GM21390 (cell line): Measurements from ENCODE around the gene GDPD4.

ENCODE experiments used
- ATAC-seq: cut with Tn5 transposase; IDR thresholded peaks from one replicate; pipeline ENCODE4 v1.9.1; 2021; ENCODE audit not compliant: unreplicated experiment

GDPD4 gene

DNA sequence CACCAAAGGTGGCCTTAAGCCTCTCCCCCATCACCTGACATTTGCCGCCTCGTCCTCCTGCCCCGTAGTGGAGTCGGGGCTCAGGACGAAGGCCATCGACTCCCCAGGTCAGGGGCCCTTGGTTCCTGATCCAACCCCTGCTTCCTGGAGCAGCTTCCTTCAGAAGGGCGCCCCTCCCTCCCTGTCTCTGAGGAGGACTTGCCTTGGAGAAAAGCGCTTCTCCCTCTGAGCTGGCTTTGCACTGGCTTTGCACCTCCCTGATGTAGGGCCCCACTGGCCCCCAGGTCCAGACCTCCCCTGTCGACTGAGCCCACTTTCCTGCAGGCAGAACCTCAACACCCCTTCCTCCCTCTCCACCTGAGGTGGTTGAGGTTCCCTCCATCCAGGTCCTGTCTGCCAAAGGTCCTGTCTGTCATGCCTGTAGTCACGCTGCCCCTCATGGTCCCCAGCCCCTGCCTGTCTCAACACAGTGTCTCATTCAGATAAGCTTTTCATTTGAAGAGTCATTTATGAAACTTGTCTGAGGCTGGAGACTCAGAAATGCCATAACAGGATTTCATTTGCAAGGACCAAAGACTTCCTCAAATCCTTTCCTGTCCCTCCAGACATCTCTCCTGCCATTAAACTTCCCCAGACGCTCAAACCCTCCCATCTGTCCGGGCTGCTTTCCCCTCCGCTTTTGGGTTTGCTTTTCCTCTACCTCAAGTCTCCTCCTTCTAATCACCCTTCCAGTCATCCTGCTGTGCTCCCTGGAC, 95.0 kb downstream of the GDPD4 start:
- ATAC-seq = no peak

DNA sequence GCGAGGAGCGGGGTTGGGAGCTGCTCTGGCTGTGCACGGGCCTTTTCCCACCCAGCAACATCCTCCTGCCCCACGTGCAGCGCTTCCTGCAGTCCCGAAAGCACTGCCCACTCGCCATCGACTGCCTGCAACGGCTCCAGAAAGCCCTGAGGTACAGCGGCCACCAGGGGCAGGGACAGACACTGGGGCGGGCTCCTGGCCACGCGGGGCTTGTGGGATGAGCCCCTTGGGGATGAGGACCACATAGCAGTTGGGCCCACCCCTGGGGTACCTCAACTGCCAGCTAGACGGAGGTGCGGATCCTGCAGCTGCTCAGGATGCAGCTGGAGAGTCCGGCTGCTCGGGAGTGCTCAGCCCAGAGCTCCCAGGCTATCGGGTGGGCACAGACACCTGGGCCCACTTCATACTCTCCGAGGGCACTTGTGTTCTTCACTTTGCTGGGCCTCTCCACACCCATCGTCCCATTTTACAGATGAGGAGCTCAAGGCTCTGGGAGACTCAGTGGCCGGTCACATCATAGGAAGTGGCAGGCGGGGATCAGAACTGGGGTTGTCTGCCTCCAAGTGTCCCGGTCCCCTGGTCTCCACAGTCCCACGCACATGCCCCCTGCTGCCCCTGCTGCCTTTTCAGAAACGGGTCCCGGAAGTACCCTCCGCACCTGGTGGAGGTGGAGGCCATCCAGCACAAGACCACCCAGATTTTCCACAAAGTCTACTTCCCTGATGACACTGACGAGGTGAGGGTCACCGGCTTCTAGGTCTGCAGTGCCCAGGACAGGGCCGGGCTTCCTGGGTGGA, 95.8 kb downstream of the GDPD4 start:
- ATAC-seq = no peak

DNA sequence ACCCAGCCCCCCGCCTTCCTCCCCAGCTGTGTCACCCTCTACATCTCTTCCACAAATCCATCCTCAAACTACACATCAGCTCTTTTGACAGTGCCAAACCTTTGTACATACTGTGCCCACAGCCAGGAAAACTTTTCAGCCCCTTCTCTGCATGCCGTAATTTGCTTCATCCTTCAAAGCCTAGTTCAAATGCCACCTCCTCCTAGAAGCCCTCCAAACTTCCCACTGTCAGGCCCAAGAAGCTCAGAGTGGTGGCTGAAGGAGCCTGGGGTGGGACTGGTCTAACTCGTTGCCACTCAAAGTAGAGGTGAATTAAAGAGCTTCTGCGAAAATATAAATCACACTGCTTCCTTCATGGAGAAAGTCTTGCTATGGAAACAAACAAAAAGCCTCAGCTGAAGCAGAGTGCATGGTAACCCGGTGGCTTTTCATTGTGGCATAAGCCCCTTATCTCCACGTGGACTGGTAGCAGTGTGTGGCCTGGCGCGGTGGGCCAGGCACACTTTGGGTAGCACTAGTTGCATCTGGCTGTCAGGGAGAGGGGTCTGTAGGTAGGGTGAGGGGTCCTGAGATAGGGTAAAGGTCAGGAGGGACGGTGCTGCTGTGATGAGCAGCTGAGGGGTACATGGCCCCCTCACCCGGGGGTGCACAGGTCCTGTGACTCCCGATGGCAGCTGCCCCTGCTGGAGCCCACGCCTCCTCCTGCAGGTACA, 96.6 kb downstream of the GDPD4 start:
- ATAC-seq = no peak

DNA sequence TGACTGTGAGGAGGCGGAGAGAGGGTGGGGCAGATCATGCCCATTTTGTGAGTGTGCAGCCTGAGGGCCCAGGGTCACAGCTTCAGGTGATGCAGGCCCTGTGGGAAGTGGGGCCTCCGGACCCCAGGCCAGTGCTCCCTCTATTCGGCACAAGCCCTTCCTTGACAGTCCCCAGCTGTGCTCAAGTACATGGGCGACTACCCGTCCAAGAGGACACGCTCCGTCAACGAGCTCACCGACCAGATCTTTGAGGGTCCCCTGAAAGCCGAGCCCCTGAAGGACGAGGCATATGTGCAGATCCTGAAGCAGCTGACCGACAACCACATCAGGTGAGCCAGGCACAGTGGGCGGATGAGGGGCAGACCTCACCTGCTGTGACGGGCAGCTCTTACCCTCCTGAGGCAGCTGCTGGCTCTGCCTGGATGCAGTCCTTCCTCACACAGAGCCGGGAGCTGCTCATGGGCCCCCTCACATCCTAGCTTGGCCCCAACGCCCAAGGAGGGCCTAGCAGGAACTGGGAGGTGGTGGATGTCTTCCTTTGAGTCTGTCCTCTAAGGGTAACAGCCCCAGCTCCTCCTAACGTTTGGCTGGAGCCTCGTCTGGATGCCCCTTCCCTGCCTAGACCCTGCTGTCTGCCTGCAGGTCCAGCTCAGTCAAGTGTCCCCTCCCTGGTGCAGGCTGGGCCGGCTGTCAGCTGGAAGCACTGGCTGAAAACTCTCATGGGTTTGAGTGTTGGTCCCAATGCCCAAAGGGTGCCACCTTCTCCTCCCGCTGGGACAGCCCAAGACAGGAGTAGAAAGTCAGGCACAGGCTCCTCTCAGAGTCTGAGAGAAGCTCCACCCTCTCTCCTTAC, 97.4 kb downstream of the GDPD4 start:
- ATAC-seq = no peak

DNA sequence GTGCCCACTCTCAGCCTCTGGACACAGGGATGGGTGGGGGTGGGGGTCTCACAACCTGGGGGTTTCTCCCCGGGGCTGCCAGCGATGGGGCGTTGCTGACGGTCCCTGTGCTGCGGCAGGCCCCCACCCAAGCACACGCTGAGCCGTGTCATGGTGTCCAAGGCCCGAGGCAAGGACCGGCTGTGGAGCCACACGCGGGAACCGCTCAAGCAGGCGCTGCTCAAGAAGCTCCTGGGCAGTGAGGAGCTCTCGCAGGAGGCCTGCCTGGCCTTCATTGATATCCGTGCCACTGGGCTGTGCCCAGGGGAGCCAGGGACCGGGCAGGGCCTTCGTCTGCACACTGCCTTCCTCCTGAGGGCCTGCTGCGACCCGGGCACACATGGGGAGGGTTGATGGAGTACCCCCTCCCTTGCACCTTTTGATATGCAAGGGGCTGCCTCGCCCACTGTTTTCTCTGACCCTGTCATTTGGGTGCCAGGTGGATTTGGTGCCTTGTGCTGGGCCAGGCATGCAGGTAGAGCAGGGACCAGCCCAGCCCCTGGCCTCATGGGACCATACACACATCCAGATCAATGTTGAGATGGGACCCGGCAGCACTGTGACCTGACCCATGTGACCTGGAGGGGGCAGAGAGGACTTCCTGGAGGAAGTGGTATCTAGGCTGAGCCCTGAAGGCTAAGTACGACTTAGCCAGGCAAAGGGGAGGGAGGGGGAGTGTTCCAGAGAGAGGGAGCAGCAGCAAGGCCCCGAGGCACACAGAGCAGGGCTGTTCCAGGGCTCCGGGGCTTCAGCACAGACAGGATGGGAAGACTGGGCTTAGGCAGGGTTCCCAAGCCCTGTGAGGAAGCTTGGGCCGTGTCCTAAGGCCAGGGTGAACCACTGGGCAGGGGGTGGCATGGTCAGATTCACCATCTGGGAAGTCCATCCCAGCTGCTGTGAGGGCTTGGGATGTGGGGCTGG, 98.3 kb downstream of the GDPD4 start:
- ATAC-seq = no peak

DNA sequence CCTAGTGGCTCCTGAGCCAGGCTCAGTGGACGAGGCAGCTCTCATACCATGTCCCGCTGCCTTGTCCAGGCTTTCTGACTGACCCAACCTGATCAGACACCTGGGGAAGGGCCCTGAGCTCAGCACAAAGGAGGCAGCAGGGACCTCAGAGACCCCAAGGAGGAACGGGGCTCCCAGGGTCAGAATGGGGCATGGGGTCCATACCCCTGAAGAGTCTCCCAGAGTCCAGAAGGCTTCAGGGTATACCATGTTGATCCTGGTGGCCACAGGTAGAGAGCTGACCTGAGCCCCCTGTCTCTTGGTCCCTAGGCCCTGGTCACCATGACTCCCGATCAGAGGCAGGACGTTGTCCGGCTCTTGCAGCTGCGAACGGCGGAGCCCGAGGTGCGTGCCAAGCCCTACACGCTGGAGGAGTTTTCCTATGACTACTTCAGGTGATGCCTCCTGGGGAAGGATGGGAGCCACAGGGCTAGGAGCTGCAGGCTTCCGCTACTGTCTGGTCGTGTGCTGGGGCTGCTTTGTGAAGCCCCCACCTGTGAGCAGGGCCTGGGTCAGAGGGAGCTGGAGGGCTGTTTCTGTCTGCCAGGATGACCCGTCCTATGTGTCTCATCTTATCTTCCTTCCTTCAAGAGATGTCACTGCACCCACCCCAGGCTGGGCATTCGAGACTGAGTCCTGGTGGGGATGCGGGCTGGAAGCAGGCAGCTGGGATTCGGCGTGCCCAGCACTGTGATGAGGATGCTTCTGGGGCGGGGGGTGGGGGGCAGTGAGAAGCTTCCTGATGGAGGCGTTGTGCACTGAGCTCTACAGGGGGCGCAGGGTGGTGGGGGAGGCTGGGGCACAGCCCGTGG, 99.3 kb downstream of the GDPD4 start:
- ATAC-seq = no peak

DNA sequence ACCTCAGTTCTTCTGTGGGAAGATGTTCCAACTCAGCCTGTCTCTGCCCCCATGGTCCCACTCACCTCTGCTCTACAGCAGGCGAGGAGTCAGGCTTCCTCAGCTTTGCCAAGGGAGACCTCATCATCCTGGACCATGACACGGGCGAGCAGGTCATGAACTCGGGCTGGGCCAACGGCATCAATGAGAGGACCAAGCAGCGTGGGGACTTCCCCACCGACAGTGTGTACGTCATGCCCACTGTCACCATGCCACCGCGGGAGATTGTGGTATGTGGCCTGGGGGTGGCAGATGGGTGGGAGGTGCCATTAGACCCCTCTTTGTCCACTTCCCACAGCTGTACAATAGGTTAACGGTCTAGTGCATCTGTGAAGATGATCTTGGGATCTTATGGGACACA, 100.1 kb downstream of the GDPD4 start:
- no peak for ATAC-seq

DNA sequence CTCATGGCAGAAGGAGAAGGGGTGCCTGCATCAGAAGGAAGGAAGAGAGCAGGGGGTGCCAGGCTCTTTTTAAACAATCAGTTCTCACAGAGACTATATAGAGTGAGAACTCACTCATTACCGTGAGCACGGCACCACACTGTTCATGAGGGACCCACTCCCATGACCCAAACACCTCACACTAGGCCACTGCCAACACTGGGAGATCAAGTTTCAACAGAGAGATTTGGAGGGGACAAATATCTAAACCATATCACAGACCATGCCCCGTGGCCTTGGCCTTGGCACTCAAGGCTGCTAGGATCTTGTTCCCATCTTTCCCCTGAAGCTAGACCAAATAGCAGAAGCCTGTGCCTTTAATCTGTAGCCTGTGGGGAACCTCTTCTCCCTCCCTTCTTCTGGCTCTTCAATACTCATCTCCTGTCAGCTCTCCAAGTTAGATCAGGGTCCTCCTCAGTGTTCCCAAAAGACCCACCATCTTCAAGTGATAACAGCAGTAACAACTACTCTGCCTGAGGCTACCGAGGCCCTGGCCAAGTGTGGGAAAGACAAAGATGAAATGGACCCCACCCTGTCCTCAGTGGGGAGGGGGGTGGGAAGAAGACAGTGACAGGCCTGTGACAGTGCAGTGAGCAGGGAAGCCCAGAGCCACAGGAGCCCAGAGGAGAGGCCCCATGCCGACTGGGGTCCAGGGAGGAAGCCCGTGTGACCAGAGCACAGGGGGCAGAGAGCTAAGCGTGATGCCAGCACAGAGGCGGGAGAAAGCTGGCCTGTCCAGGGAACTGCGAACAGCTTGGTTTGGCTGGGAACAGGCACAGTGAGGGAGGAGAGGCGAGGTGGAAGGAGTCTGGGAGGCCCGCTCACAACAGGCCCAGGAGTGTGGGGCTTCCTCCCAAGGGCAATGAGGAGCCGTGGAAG, 100.9 kb downstream of the GDPD4 start:
- ATAC-seq = no peak

DNA sequence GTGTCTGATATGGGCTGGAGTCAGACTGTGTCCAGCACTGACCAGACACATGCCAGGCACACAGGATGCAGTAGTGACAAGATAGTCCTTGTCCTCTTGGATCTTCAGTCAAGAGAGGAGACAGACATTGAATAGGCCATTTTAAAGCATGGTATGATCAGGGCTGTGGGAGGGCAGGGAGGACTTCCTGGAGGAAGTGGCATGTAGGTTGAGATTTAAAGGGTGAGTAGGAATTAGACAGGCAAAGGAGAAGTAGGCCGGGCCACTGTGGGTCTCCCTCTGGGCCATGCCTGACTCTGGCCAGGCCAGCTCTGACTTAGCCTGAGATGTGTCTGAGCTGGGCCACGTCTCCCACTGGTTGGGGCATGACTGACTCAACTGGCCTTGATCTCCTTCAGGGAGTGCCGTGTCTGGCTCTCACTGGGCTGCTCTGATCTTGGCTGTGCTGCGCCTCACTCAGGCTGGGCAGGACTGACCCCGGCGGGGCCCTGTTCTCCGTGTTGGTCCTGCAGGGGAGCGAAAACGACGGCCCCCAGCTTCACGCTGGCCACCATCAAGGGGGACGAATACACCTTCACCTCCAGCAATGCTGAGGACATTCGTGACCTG, 102.2 kb downstream of the GDPD4 start:
- no peak for ATAC-seq

DNA sequence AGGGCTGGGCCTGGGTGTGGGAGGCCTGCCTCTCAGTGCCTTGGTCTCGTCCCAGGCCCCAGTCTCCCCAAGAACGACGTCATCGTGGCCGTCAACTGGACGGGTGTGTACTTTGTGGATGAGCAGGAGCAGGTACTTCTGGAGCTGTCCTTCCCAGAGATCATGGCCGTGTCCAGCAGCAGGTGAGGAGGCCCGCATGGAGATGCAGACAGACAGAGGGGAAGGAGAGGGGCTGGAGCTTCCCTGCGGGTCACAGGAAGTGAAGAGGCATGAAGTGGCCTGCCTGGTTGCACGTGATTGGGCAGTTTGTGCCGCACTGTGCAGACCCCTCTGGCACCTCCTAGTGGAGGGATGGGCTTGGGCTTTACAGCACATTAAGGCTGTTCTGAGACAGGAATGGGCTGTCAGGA, 103.0 kb downstream of the GDPD4 start:
- ATAC-seq = no peak

DNA sequence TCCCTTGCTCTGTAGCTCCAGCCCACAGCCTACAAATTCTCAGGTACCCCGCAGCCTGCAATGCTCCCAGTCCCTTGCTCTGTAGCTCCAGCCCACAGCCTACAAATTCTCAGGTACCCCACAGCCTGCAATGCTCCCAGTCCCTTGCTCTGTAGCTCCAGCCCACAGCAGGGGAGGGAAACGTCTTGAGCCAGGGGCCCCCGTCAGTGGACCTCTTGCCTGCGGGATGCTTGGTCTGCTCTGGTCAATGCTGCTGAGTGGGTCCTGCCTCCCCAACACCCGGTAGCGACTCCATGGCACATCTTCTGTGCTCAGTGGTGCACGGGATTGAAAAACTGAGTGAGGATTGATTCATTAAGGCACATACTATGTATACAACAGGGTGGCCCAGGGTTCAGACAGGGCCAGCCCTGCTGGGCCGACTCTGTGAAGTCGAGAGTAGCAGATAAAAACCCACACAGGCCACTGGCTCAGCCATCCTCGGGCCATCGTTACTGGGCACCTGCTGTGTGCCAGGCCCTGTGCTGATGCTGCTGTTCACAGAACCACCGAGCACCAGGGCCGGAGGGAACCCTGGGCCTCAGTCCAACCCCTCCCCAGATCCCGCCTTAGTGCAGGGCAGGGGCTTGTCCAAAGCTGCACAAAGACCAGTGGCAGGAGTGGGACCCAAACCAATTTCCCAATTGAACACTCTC, 103.7 kb downstream of the GDPD4 start:
- ATAC-seq = no peak

DNA sequence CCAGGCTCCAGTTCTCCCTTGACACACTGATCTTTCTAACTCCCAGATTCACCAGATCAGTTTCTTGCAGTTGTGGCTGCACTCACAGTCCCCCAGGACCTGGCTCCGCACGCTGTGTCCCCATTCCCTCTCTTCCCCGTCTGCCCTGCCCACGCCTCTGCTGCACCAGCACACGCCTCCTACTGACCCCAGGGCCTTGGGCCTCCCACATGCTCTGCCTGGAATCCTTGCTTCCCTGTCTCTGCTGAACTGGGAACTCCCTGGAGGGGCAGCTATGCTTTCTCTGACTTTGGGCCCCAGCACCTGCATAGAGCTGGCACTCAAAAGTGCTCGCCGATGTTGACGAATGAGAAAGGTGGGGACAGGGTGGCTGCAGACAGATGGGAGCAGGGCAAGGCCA, 104.5 kb downstream of the GDPD4 start:
- ATAC-seq = no peak

DNA sequence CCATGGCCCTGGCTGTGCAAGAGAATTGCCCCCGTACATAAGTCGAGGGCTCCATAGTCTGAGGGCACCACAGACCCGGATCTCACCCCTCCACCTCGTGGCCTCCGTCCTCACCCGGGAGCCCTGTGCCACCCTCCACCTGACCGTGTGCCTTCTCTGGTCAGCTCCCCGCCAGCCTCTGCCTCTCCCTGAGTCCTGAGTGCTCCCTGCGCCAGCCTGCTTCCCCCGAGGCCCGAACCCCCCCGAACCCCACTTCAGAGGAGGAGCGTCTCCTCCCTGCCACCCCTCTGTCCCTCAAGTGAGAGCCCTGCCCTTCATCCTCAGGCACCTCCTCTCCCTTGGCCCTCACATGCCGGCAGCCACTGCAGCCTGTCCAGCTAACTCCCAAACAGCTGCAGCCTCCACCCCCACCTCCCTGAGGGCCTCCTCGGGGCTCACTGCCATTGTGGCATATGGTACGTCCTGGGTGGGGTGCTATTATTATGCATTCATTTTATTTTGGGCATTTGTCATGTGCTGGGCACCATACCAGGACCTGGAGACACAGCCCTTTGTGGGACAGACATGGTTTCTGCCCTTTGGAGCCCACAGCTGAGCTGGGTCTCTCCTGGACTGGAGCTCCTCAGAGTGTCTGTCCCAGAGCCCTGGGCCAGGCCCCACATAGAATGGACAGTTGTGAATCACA, 106.3 kb downstream of the GDPD4 start:
- no peak for ATAC-seq

DNA sequence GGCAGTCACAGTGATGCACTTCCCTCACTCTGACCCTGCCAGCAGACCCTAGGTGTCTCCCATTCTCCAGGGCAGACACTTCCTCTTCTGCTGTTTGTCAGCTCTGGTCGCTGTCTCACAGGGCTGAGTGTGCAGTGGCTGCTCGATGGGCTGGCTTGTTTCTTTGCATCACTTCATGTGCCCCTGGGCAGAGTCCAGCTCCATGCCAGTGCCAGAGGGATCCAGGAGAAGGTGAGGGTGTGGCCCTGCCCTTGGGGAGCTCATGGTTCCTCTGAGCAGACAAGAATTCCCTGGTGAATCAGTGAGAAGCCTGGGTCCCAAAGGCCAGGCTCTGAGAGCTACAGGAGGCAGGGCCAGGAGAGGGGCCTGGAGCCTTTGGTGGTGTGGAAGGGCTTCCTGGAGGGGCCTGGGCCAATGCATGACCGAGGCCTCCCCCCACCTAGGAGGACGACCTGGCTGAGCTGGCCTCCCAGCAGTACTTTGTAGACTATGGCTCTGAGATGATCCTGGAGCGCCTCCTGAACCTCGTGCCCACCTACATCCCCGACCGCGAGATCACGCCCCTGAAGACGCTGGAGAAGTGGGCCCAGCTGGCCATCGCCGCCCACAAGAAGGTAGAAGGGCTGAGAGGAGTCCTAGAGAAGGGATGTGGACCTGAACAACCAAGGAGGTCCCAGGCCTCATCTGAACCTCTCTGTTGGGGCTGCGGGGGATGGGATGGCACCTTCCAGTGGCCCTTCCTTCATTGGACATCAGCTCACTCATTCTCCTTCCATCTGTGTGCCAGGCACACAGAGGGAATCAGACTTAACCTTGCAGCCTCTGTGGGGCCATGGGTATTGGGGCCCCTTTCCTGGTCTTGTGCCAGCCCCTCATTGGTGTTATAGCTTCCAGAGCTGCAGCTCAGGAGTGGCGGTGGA, 107.3 kb downstream of the GDPD4 start:
- no peak for ATAC-seq

DNA sequence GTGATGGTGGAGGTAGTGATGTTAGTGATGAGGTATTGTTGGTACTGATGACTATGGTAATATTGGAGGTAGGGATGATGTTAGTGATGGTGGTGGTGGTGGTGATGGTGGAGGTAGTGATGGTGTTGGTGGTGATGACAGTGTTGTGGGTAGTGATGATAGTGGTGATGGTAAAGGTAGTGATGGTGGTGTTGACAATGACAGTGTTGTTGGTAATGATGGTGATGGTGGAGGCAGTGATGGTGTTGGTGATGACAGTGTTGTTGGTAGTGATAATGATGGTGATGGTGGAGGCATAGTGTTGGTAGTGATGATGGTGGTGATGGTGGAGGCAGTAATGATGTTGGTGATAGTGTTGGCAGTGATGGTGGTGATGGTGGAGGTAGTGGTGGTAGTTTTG, 108.3 kb downstream of the GDPD4 start:
- no peak for ATAC-seq
